ENCODE measurements around the gene DEXI. TPM values are rescaled to one million over a fixed set of nuclear protein-coding genes. Genes with fewer than 3 reads are reported as not detected.

The DEXI gene
- total and polyA plus RNA-seq, 9 of the 15 experiments (the other 6 are each of a cell fraction or from before 2014, with no cell fraction given): 2.9 to 40.1 (median 22.0) TPM

- no peak for TF ChIP-seq WHSC1 (IDR thresholded peaks at IDR 0.05; ENCODE audit: low read length)
- TF ChIP-seq MXI1 (IDR thresholded peaks at IDR 0.05; ENCODE audit: low read depth, low read length): 0 out of 2 replicates have a peak, but pooled peaks have one; percentile 44
- TF ChIP-seq NUFIP1 (IDR thresholded peaks at IDR 0.05; ENCODE audit: partially characterized antibody): peak; percentile 81
- TF ChIP-seq DIDO1 (tag; IDR thresholded peaks at IDR 0.05; ENCODE audit: low read depth): 0 out of 2 replicates have a peak, but pooled peaks have one; percentile 14
- TF ChIP-seq ZNF740 (CRISPR knock-in tag; IDR thresholded peaks at IDR 0.05): no peak
- TF ChIP-seq ZNF740 (tag; IDR thresholded peaks at IDR 0.05): peak in 1 of 2 experiments; percentile 13; a peak in 1 of 4 replicates
- TF ChIP-seq POLR2A (conservative IDR thresholded peaks at IDR 0.05): no peak
- TF ChIP-seq ZNF41 (CRISPR knock-in tag; conservative IDR thresholded peaks at IDR 0.05): 0 out of 2 replicates have a peak, but pooled peaks have one; percentile 43
- TF ChIP-seq CREB1 (IDR thresholded peaks at IDR 0.05): no peak; the same call in 1 of the 2 replicates
- TF ChIP-seq CREB1 (CRISPR knock-in tag; IDR thresholded peaks at IDR 0.05): 0 out of 2 replicates have a peak, but pooled peaks have one; percentile 38
- no peak for TF ChIP-seq RBM15 (IDR thresholded peaks at IDR 0.05; ENCODE audit: insufficient read depth, low read length)
- TF ChIP-seq TEAD4 (IDR thresholded peaks at IDR 0.05; ENCODE audit: low read length): peak; percentile 97
- no peak for TF ChIP-seq TEAD4 (CRISPR knock-in tag; IDR thresholded peaks at IDR 0.05; ENCODE audit: borderline replicate concordance)
- TF ChIP-seq RBM14 (IDR thresholded peaks at IDR 0.05; ENCODE audit: borderline replicate concordance, insufficient read depth, low read depth, low read length): no peak
- TF ChIP-seq BCLAF1 (IDR thresholded peaks at IDR 0.05; ENCODE audit: borderline replicate concordance in 1 of 2, control insufficient read depth in 1 of 2, low read depth in 2 of 2, low read length in 1 of 2): 0 out of 4 replicates have a peak, but pooled peaks of 1 of the 2 experiments have one; percentile 74
- TF ChIP-seq RFX7 (CRISPR knock-in tag; IDR thresholded peaks at IDR 0.05): no peak
- TF ChIP-seq SOX6 (IDR thresholded peaks at IDR 0.05): peak; percentile 92
- no peak for TF ChIP-seq SLC30A9 (CRISPR knock-in tag; IDR thresholded peaks at IDR 0.05)
- TF ChIP-seq RNF2 (IDR thresholded peaks at IDR 0.05): peak; percentile 86
- no peak for TF ChIP-seq ZNF780A (CRISPR knock-in tag; IDR thresholded peaks at IDR 0.05)
- peak; percentile 48 for TF ChIP-seq ZFP36 (IDR thresholded peaks at IDR 0.05; ENCODE audit: low read depth, low read length, partially characterized antibody)
- TF ChIP-seq NCOR1 (IDR thresholded peaks at IDR 0.05): peak; percentile 99
- TF ChIP-seq PHF21A (IDR thresholded peaks at IDR 0.05; ENCODE audit: borderline replicate concordance, low read depth): peak; percentile 75; the same call in 1 of the 2 replicates
- peak; percentile 98 for TF ChIP-seq PHB2 (IDR thresholded peaks at IDR 0.05; ENCODE audit: low read depth)
These were observed 30.0 kb upstream of the DEXI start (continued) for GRCh38 chr16:10972108-10972818.

All from K562 (cell line).